Measurements from ENCODE around the gene TRPM8.

Gene TRPM8

DNA sequence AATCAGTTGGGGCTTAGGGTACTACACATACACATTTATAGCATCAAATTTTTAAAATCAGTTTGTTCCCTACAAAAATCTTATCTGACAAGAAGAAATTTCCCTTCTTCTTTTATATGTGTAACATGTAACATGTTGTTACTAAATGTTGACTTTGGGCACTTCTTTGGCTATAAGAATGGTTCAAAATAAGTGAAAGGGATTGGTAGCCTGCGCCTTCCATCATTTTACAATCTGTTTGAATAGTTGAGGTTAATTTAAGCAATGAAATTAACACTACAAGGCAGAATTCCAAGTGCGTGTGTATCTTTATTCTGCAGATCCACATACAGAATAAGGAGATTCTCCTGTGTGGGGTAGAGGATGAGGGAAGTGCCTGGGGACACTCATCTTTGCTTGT is 103.2 kb downstream of the TRPM8 start:
- TF ChIP-seq, protein P1, sequence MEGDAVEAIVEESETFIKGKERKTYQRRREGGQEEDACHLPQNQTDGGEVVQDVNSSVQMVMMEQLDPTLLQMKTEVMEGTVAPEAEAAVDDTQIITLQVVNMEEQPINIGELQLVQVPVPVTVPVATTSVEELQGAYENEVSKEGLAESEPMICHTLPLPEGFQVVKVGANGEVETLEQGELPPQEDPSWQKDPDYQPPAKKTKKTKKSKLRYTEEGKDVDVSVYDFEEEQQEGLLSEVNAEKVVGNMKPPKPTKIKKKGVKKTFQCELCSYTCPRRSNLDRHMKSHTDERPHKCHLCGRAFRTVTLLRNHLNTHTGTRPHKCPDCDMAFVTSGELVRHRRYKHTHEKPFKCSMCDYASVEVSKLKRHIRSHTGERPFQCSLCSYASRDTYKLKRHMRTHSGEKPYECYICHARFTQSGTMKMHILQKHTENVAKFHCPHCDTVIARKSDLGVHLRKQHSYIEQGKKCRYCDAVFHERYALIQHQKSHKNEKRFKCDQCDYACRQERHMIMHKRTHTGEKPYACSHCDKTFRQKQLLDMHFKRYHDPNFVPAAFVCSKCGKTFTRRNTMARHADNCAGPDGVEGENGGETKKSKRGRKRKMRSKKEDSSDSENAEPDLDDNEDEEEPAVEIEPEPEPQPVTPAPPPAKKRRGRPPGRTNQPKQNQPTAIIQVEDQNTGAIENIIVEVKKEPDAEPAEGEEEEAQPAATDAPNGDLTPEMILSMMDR (IDR thresholded peaks at IDR 0.05; ENCODE audit: insufficient read depth, low read length), result no peak
- TF ChIP-seq SPI1 (IDR thresholded peaks at IDR 0.05; ENCODE audit: borderline replicate concordance, low read depth) (no peak), GABPA (IDR thresholded peaks at IDR 0.05; ENCODE audit: low read depth) (no peak), POLR2AphosphoS5 (IDR thresholded peaks at IDR 0.05; ENCODE audit: low read depth) (no peak)
- TF ChIP-seq, protein P2, sequence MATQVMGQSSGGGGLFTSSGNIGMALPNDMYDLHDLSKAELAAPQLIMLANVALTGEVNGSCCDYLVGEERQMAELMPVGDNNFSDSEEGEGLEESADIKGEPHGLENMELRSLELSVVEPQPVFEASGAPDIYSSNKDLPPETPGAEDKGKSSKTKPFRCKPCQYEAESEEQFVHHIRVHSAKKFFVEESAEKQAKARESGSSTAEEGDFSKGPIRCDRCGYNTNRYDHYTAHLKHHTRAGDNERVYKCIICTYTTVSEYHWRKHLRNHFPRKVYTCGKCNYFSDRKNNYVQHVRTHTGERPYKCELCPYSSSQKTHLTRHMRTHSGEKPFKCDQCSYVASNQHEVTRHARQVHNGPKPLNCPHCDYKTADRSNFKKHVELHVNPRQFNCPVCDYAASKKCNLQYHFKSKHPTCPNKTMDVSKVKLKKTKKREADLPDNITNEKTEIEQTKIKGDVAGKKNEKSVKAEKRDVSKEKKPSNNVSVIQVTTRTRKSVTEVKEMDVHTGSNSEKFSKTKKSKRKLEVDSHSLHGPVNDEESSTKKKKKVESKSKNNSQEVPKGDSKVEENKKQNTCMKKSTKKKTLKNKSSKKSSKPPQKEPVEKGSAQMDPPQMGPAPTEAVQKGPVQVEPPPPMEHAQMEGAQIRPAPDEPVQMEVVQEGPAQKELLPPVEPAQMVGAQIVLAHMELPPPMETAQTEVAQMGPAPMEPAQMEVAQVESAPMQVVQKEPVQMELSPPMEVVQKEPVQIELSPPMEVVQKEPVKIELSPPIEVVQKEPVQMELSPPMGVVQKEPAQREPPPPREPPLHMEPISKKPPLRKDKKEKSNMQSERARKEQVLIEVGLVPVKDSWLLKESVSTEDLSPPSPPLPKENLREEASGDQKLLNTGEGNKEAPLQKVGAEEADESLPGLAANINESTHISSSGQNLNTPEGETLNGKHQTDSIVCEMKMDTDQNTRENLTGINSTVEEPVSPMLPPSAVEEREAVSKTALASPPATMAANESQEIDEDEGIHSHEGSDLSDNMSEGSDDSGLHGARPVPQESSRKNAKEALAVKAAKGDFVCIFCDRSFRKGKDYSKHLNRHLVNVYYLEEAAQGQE (IDR thresholded peaks at IDR 0.05; ENCODE audit: insufficient replicate concordance, low read depth), result no peak
- no peak overlapping the region for H3K4me3 ChIP-seq (replicated peaks; ENCODE audit: insufficient read depth, low read length)
- peaks cover 10% of the 10 kb centered on the region for H3K27me3 ChIP-seq (ENCODE audit: insufficient read depth, poor library complexity, severe bottlenecking)
- no peak for DNase-seq (ENCODE audit: low read depth in 1 of 2, low spot score in 1 of 2)
- H3K27ac ChIP-seq (replicated peaks), result no peak overlapping the region

DNA sequence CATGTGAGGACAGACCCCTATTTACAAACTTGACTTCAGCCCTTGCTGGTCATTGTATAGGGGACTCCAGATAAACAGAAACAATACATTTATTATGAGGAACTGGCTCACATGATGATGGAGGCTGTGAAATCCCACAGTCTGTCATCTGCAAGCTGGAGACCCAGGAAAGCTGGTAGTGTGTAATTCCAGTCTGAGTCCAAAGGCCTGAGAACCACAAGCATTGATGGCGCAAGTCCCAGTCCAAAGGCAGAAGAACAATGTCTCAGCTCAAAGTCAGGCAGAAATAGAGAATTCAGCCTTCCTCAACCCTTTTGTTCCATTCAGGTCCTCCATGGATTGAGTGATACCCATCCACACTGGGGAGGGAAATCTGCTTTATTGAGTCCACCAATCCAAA is 105.3 kb downstream of the TRPM8 start:
- no peak overlapping the region for H3K4me3 ChIP-seq (replicated peaks; ENCODE audit: insufficient read depth, low read length)
- no peak overlapping the region for H3K27ac ChIP-seq (replicated peaks)
- TF ChIP-seq, protein P1 (IDR thresholded peaks at IDR 0.05; ENCODE audit: insufficient read depth, low read length), result no peak
- TF ChIP-seq, protein P2 (IDR thresholded peaks at IDR 0.05; ENCODE audit: insufficient replicate concordance, low read depth), result no peak
- TF ChIP-seq SPI1 (IDR thresholded peaks at IDR 0.05; ENCODE audit: borderline replicate concordance, low read depth) (no peak), GABPA (IDR thresholded peaks at IDR 0.05; ENCODE audit: low read depth) (no peak), POLR2AphosphoS5 (IDR thresholded peaks at IDR 0.05; ENCODE audit: low read depth) (no peak)
- H3K27me3 ChIP-seq (ENCODE audit: insufficient read depth, poor library complexity, severe bottlenecking), result peaks cover 4% of the 10 kb centered on the region
- DNase-seq (ENCODE audit: low read depth in 1 of 2, low spot score in 1 of 2), result no peak

DNA sequence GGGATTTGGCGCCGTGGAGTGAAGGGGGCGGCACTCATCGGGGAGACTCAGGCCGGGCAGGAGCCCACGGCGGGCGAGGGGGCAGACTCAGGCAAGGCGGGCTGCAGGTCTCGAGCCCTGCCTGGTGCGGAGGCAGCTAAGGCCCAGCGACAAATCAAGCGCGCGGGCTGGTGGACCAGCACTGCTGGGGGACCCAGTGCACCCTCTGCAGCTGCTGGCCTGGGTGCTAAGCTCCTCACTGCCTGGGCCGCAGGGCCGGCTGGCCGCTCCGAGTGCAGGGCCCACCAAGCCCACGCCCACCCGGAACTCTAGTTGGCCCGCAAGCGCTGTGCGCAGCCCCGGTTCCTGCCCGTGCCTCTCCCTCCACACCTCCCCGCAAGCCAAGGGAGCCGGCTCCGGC is 107.1 kb downstream of the TRPM8 start:
- Histone ChIP-seq H3K4me3 (replicated peaks; ENCODE audit: insufficient read depth, low read length) (no peak overlapping the region), H3K27ac (replicated peaks) (no peak overlapping the region), H3K27me3 (ENCODE audit: insufficient read depth, poor library complexity, severe bottlenecking) (peaks cover 8% of the 10 kb centered on the region)
- TF ChIP-seq, protein P1 (IDR thresholded peaks at IDR 0.05; ENCODE audit: insufficient read depth, low read length), result no peak
- no peak for TF ChIP-seq POLR2AphosphoS5 (IDR thresholded peaks at IDR 0.05; ENCODE audit: low read depth)
- TF ChIP-seq, protein P2 (IDR thresholded peaks at IDR 0.05; ENCODE audit: insufficient replicate concordance, low read depth), result no peak
- no peak for TF ChIP-seq GABPA (IDR thresholded peaks at IDR 0.05; ENCODE audit: low read depth)
- TF ChIP-seq SPI1 (IDR thresholded peaks at IDR 0.05; ENCODE audit: borderline replicate concordance, low read depth), result no peak
- no peak for DNase-seq (ENCODE audit: low read depth in 1 of 2, low spot score in 1 of 2)

All from HL-60 (cell line).